HG02938 (cell line): Measurements from ENCODE around the gene SLC22A15.
"Not testable (repeated sequence)": the region's sequence is repeated elsewhere in the genome, so short reads cannot be mapped to it uniquely, and the experiment has no call there.

Source experiments
- ATAC-seq: cut with Tn5 transposase; IDR thresholded peaks from one replicate; pipeline ENCODE4 v1.9.1; 2021; ENCODE audit warnings: mild to moderate bottlenecking, moderate library complexity; ENCODE audit not compliant: unreplicated experiment

SLC22A15 gene

DNA sequence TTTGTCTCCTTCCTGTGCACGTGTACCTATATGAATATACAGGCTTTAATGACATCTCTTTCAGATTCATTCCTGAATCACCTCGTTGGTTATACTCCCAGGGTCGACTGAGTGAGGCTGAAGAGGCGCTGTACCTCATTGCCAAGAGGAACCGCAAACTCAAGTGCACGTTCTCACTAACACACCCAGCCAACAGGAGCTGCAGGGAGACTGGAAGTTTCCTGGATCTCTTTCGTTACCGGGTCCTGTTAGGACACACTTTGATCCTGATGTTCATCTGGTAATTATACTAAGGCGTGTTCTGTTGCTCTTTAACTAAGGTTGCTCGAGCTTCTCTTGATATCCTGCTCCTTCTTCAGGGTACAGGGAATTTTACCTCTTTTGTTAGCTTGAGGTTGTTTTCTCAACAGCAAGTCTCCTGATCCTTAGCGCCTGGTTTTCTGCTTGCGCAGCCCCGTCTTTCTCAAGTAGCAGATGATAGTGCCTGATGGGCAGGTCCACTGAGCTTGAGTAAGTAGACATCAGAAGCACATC lies 55.1 kb downstream of the SLC22A15 start:
- ATAC-seq: no peak

DNA sequence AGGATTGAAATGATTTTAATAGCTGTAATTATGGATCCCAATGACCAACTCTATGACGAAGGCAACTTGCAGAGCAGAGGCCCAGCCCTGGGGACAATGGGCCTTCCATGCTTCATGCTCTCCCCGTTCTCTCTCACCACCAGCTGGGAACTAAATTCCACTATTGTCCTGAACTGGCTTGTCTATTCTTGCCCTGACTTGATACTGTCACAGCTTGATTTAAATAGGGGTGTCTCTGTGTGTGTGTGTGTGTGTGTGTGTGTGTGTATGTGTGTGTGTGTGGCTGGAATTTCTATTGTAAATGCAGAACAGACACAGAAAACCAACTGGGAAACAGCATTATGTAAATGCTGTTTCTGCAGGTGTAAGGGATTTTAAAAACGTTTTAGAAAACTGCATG lies 57.0 kb downstream of the SLC22A15 start:
- no peak for ATAC-seq

DNA sequence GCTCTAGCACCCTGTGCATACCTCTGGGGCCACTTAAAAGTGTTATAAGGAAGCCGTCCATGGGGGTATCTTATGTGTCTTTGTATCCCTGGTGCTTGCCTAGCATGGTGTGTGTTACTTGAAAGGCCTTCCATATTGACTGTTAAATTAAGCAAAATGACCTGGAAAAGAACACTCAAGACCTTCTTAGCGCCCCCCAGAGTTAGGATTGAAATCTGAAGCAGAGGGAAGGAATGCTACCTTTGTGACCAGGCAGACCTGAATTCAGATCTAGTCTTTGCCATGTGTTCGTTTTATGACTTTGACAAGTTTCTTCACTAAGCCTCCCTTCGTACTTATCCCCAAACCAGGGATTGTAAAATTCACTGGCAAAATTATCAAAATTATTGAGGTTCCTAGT lies 59.9 kb downstream of the SLC22A15 start:
- ATAC-seq: no peak

DNA sequence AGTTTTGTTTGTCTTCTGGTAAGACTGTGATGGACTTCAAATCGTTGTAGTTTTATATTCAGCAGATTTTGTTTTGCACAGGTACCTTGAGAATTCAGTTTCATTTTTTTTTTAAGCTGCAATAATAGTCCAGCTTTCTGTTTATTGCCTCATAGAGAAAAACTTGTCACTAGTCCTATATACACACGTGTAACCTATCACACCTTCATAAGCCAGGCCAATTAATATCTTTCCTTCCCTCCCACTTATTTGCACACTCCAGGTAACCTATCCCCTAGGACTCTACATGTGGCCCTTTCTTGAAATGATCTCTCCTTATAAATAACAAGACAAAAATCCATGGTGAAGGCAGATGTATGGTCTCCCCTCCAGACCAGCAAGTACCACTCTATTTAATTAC lies 62.4 kb downstream of the SLC22A15 start:
- ATAC-seq: no peak

DNA sequence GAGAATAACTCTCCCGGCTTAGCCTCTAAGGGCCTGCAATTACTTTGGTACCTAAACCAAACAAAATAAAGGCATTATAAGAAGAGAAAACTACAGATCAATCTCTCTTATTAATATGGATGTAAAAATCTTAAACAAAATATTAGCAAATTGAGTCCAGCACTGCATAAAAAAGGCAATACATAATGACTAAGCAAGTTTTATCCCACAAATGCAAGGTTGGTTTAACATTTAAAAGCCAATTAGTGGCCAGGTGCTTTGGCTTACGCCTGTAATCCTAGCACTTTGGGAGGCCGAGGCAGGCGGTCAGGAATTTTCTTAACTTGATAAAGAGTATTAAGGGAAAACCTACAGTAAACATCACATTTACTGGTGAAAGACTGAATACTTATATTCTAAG lies 67.8 kb downstream of the SLC22A15 start:
- no peak for ATAC-seq

DNA sequence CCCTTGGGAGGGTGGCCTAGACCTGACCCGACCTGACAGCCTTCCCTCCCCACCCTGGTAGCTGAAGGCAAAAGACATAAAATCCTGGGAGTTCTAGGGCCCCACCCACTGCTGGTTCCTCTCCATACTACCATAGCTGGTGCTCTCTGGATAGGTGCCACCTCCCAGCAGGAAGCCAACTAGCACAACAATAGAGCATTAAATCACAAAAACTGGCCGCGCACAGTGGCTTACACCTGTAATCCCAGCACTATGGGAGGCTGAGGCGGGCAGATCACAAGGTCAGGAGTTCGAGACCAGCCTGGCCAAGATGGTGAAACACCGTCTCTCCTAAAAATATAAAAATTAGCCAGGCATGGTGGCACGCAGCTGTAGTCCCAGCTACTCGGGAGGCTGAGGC lies 70.6 kb downstream of the SLC22A15 start:
- not testable (repeated sequence) for ATAC-seq

DNA sequence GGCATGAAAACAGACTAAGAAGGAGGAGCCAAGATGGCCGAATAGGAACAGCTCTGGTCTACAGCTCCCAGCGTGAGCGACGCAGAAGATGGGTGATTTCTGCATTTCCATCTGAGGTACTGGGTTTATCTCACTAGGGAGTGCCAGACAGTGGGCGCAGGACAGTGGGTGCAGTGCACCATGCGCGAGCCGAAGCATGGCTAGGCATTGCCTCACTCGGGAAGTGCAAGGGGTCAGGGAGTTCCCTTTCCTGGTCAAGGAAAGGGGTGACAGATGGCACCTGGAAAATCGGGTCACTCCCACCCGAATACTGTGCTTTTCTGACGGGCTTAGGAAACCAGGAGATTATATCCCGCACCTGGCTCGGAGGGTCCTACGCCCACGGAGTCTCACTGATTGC lies 75.6 kb downstream of the SLC22A15 start:
- not testable (repeated sequence) for ATAC-seq

DNA sequence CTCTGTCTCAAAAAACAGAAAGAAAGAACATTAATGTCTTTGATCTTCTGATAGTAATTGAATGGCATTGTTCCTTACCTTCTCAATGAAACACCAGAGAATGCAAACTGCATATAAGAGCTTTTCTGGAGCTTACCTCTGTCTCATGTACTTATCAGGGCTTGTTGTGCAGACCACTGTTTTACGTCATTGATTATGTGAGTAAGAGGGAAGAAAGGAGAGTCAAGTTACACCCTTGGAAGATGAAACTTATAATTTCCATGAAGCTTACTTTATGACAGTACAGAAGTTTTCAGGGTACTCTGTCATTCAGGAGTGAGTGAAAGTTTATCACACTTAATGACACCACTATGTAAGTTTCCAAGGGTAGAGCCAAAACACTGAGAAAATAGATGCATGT lies 85.9 kb downstream of the SLC22A15 start:
- ATAC-seq: no peak

DNA sequence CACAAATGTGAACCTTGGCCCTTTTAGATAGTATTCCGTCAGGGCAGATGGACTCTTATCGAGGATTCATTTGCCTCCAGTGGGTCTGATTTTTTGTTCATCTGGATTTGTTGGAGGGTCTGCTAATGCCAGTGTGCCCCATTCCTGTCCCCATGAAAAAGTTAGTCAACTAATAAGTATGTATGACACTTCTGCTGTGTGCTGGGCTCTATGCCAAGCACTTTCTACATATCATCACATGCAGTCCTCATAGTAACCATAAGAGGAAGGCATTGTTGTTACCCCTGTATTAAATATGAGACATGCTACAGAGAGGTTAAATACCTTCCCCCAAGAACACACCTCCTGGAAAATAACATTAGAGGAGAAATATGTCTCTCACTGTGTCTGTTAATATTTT lies 88.3 kb downstream of the SLC22A15 start:
- ATAC-seq: no peak

DNA sequence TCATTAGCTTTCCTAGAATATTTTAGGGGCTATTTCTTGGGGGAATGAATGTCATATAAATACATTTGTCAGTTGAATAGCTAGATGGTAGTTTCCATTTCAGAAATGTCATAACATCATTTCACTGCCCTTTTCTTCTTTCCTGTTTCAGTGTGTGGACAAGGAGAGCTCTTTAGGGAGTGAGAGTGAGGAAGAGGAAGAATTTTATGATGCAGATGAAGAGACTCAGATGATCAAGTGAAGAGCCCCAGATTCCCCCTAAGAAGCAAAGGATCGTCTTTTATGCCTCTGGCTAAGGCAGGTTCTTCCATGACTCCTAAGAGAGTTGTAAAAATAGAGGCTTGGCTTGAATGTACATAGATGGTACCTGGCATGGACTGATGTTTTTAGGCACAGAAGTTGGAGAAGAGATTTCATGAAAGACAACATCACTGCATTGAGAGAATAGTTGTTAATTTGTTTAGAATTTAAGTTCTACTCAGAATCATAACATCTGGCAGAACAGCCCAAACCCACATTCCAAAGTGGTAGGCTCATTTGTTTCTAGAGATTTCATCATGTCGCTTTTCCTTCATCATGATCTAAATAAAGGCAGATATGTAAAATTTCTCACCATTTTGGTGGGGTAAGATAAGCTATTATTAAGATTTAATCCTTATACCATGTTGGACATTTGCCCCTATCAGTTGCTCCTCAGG lies 90.7 kb downstream of the SLC22A15 start:
- ATAC-seq: no peak

DNA sequence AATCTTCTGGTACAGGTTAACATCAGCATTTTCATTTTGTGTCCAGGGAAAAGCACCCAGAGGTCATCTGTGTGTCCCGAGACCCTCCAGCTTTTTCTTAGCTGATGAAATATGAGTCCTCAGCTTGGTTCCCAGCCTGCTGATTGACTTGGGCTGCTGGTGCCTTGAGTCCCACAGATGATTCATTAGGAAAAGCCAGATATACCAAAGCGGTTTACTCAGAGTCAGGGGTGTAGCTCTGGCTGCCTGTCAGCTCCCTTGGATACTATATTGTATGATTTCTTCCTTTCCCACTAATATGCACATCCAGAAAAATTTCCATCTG lies 91.2 kb downstream of the SLC22A15 start:
- no peak for ATAC-seq

DNA sequence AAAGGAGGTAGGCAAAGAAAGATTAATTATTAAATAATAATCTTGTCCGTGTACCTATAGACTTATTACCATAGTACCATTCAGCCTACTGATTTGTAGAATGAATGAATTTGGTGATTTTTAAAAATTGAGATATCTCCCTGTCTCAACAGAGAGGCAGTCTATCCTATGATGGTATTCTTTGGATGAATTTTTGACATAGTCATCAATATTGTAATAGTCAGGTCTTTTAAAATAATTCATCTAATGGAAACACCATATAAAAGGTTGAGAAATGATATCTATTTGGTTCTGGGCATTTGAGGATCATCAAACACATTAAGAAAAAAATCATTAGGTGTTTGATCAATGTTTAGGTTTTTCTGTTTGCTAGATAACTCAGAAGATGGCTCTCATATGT lies 99.3 kb downstream of the SLC22A15 start:
- no peak for ATAC-seq

DNA sequence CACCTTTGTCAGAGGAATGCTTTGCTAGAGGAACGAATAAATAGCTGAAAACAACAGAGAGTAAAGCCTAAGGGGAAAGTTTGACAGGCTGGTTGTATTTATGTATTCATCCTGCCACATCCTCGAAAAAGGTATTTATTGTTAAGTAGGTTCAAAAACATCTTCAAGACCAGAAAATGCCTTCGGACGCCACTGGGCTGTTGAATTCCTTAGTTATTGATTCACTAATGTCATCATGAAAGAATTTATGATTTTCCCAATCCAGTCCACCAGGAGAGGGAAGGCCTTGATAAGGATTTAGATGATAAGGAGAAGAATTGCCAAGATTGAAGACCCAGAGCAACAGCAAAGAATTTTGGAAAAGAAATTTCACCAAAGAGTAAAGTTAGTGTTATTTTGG lies 99.7 kb downstream of the SLC22A15 start:
- ATAC-seq: no peak

DNA sequence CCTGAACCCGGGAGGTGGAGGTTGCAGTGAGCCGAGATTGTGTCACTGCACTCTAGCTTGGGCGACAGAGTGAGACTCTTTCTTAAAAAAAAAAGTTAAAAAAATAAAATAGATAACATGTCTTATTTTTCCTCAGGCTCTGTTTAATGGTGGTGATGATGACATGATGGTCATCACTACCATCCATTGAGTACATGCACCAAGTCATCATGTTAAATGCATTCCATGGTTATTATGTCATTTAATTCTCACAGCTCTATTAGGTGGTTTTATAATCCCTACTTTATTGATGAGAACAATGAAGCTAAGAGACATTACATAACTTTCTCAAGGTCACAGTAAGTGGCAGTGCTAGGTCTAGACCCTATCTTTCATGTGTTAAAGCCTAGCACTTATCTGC lies 100.5 kb downstream of the SLC22A15 start:
- ATAC-seq: no peak

DNA sequence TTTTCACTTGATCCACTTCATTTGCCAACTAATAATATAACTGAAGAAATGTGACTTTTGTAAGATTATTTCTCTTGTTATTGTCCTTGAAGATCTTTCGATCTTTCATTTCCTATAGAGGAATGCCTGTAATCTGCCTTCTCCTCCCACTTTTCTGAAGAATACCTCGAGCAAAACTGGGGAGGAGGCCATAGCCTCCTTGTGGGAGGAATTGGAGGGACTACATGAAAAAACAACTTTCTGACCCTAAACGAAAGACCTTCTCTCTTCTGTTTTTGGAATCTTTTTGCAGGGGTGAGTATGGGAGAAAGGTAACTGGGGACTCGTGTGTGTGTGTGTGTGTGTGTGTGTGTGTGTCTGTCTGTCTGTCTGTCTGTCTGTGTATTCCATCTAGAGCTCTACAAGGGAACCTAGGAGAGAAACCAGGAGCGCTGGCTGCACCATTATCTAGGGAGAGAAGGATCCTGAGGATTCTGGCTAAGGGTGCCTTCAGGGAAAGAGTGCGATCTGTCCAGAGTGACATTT lies 102.4 kb downstream of the SLC22A15 start:
- no peak for ATAC-seq

DNA sequence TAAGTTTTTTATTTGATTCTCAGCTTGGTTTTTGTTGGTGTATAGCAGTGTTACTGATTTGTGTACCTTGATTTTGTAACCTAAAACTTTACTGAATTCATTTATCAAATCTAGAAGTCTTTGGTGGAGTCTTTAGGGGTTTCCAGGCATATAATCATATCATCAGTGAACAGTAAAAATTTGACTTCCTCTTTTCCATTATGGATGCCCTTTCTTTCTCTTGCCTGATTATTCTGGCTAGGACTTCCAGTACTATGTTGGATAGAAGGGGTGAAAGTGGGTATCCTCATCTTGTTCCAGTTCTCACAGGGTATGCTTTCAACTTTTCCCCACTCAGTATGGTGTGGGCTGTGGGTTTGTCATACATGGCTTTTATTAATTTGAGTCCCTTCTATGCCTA lies 111.3 kb downstream of the SLC22A15 start:
- no peak for ATAC-seq

DNA sequence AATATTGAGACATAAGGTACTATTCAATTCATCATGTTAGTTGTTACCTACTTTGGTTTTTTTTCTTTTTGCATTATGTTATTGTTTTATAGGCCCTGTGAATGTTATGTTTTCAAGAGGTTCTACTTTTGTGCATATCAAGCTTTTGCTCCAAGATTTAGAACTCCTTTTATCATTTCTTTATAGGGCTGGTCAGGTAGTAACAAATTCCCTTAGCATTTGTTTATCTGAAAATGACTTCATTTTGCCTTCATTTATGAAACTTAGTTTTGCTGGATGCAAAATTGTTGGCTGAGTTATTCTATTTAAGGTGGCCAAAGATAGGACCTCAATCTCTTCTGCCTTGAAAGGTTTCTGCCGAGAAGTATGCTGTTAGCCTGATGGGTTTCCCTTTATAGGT lies 113.6 kb downstream of the SLC22A15 start:
- no peak for ATAC-seq

DNA sequence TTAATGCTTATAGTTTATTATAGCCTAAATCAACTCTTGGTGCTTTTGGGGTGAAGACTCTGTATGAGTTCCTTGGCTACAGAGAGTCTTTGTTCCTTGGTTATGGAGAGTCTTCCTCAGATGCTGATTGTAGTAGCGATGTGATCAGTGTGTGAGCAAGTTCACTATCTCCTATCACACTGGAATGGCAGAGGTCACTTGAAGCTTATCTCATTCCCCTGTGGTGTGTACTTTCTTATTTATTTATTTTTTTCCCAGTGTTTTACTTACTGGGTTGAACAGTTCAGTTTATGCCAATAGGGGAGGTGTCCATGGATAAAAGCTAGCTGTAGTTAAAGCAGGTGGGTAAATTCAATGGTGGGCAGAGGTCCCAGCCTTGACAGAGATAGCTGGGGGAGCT lies 114.8 kb downstream of the SLC22A15 start:
- ATAC-seq: no peak

DNA sequence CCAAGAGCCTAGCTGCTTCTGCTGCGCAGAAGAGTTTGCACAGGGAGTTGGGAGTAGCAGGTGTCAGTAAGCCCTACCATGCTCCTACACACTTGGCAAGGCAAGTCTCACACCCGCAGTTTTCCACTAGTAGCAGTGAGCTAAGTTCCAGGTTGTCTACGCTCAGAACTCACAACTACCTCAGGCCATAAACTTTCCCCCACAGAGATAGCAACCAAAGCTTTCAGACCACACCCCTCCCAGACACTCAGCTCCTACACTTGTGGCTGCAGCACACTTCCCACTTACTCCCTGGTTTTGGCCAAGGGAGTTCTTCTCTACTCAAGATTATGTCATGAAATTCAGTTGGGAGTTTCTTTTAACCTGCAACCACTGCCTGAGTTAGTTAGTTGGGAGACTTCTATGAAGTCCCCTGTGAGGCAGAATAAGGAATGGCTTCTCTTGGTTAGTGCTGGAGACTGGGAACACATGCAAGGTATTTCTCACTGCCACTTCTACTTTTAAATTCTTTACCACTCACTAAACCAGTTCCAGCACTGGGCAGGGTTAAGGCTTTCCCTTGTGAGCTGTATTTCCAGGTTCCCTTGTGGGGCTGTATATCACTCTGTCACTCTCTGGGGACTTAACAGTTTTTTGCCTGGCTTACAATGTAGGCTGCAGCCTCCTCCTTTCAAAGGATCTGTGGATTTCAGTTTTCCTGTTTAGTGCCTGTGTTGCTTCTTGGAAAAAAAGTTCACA lies 116.6 kb downstream of the SLC22A15 start:
- no peak for ATAC-seq

DNA sequence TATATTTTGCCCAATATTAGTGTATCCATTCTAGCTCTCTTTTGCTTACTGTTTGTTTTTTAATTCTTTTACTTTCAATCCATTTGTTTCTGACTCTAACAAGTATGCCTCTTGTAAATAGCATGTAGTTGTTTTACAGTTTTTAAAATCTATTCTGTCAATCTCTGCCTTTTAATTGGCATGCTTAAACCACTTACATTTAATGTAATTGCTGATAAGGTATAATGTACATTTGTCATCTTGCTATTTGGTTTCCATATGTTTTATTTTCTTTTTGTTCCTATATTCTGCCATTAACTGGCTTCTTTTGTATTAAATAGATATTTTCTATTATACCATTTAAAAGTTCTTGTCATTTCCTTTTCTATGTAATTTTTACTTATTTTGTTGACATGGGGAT lies 118.7 kb downstream of the SLC22A15 start:
- ATAC-seq: no peak

DNA sequence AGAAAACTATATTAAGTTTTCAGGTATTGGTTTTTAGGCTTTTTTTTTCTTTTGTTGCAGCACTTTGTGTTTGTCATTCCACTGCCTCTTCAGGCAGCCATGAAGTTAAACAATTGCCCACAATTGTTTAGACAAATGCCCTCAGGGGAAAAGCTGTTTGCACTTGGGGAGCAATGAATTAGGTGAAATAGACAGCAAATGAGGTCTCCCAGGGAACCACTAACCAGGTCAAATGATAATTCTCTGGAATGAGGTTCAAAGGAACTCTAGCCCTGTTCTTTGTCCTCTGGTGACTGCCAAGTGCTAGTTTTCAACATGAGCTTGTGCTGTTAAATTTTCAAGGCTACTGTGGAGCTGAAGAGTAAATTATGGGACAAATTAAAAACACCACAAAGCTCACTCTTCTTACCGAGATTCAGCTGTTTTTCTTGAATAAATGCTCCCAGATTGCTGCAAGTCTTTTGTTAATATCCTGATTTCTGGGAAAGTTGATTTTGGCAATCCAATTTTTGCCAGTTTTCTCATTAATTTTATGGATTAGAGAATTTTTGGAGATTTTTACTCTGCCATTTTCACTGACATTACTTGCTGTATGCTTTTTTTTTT lies 119.8 kb downstream of the SLC22A15 start:
- ATAC-seq: no peak

DNA sequence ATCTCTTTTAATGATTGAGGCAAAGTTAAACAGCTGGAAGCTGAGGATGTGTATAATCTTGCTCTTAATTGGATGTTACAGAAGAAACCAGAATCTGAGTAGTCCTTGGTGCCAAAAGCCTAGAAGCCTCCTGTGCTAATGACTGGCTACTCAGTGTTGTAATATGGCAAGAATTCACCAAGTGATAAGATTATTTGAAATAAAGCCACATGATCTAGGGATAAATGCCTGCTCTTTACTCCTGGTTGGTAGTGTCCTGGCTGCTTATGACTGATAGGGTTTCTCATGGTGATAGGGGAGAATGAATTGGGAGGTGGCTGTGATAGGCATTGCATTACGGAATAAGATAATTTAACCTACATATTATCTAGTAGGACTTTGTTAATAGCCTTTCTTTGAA lies 121.3 kb downstream of the SLC22A15 start:
- ATAC-seq: no peak
